Hematopoietic multipotent progenitor cell treated with erythropoietin and hydrocortisone succinate and interleukin-3 and kit ligand, for 4 days (in vitro differentiated cells): ENCODE data around the gene PRODH2.
"Not testable (repeated sequence)": the region's sequence is repeated elsewhere in the genome, so short reads cannot be mapped to it uniquely, and the experiment has no call there.

ENCODE experiments used
- DNase-seq: peaks from one replicate; pipeline ENCODE4 v3.0.0-alpha.2; 2015

PRODH2 gene

DNA sequence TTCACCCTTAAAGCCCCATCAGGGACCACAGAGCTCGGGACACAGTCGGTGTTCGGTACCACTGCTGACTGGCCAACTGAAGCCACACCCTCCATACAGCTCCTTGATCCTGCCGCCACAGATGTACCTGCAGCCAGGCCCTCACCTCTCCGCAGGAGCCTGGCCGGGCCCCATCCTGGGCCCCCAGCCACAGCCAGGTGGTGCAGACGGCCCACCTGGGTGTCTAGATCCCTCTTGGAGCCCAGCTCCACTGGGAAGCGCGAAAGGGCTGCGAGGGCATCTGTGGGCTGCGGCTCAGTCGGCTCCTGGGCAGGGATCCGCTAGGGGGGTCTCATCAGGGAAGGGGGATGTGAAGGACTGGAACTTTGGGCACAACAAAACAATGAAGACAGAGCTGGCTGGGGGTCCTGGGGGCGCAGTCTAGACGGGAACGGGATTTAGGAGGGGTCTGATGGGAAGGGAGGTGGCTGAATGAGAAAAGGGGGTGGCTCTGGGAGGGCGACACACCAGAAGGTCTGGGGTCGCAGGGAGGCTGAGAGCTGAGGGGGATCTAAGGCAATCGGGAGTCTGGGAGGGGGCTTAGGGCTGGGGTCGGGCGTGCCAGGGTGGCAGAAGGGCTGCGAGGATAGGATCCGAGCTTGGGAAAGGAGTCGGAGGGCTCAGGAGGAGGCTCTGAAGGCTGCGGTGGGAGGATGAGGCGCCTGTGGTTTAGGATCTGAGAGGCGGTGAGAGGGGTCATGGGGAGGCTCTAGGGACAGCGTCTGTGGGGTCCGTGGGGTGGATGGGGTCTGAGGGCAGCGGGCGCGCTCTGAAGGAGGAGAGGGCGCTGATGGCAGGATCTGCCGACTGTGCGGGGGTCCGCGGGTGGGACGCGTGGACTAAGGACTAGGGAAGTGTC is 15.8 kb downstream of the PRODH2 start:
- no peak for DNase-seq

DNA sequence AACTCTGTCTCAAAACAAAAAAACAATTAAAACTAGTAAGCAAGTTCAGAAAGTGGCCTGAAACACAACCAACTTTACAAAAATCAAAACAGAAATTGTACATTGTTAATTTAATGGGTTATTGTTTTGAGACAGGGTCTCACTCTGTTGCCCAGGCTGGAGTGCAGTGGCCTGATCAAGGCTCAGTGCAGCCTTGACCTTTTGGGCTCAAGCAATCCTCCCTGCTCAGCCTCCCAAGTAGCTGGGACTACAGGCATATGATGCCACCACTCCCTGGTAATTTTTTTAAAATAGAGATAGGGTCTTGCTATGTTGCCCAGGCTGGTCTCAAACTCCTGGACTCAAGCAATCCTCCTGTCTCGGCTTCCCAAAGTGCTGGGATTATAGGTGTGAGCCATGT is 17.1 kb downstream of the PRODH2 start:
- not testable (repeated sequence) for DNase-seq

DNA sequence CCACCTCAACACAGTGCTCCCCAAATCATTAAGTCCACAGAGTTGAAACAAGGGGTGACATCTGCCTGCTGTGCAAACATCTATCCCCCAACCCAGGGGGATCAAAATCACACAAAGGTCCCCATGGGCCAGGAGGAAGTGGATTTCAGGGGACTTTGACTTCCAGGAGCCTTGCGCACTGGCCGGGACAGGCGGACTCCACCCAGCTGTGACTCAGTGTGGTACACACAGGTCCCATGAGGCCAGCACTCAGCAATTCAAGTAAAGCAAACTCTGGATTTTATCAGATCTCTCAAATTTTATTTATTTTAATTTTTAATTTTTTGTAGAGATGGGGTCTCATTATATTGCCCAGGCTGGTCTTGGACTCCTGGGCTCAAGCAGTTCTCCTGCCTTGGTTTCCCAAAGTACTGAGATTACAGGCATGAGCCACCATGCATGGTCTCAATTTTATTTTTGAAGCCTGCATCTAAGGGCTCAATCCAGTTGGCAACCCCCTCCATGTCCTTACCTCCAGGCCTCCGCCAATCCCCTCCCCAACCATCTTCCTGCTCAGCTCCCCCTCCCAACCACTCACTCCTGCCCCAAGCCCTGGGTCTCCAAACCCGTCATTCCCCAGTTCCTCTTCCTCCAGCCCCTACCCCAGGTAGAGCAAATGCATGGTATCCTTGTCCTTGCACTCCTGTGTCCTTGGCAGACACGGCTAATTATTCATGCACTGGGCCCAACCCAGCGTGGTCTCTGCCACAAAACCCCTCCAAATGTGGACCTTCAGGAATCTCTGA is 19.1 kb downstream of the PRODH2 start:
- no peak for DNase-seq

DNA sequence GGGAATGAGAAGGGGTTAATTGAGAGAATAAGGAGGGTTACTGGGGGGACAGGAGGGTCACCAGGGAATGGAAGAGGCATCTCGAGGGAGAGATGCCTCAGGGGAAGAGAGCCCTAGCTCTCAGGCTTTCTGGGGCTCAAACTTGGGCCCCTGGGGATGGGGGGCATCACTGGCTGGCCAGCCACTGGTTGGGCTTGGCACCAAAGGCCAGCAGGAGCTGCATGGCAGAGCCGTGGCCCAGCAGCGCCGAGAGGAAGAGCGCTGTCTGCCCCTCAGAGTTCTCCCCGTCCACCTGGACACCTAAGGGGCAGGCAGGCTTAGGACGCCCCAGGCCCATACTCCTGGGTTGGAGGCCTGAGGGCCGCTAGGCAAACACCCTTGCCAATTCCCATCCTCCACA is 19.8 kb downstream of the PRODH2 start:
- no peak for DNase-seq

DNA sequence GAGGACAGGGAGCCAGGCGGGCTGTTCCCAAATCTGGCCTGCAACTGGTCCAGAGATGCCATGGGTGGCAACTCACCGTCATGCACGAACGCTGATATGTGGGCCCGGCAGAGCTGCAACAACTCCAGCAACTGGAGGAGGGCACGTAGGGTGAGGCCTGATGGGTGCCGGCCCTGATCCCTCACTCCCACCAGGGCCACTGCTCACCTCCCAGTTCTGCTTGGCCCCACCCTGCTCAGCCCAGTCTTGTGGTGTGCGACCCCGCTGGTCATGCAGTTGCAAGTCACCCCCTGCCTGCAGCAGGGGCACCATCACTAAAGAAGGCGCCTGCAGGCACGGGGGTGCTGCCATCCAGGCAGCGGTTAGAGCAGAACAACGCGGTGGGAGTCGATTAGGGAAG is 20.3 kb downstream of the PRODH2 start:
- DNase-seq = no peak

DNA sequence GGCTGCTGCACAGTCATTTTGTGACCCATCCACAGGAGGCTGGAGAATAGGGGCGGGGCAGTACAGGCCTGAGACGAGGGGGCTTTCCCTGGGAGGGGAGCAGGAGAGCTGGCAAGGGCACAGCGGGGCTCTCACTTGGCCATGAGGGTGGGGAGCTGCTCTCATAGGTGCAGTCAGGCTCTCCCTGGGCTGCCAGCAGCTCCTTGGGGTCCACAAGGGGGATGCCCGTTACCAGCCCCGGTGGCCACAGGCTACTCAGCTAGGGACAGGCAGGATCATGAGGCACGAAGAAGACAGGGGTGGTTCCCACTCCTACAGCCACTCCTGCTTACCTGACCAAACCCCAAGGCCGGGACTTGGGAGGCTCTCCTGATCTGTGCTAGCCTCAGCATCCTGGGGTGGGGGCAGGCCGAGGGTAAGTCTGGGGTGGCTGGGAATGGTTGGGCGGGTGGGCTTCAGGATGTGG is 20.8 kb downstream of the PRODH2 start:
- DNase-seq = no peak

DNA sequence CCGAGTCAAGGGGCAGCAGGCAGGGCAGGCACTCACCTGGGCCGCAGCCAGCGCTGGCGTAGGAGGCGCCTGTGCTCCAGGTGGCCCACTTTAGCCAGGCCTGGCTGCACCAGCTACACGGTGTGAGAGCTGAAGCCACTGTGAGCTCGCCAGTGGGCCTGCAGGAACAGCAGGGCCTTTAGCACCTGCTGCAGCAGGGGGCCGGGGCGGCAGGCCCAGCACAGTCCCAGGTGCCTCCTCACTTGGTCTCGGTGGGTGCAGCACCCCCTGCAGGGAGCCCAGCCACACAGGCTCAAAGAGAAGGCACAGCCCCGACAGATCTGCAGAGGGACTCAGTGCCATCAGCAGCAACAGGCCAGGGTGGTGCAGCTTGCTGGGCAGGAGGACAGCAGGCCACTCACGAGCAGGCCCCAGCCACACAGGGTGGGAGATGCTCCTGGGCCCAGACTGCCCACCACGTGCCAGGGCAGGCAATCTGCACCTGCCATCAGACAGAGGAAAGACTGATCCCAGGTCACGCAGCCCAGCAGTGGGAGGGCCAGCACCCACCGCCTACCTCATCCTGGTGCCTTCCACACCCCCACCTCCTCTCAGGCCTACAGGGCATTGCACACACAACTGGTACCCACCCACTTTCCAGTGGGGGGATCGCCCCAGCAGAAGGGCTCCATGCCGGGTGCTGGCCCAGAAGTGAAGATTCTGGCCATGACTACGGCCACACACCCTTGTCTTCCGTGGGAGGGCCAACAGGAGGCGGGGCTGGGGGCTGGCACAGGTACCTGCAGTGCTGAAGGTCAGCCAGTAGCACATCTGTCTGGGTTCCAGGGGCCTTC is 21.4 kb downstream of the PRODH2 start:
- peak; percentile 25 for DNase-seq

DNA sequence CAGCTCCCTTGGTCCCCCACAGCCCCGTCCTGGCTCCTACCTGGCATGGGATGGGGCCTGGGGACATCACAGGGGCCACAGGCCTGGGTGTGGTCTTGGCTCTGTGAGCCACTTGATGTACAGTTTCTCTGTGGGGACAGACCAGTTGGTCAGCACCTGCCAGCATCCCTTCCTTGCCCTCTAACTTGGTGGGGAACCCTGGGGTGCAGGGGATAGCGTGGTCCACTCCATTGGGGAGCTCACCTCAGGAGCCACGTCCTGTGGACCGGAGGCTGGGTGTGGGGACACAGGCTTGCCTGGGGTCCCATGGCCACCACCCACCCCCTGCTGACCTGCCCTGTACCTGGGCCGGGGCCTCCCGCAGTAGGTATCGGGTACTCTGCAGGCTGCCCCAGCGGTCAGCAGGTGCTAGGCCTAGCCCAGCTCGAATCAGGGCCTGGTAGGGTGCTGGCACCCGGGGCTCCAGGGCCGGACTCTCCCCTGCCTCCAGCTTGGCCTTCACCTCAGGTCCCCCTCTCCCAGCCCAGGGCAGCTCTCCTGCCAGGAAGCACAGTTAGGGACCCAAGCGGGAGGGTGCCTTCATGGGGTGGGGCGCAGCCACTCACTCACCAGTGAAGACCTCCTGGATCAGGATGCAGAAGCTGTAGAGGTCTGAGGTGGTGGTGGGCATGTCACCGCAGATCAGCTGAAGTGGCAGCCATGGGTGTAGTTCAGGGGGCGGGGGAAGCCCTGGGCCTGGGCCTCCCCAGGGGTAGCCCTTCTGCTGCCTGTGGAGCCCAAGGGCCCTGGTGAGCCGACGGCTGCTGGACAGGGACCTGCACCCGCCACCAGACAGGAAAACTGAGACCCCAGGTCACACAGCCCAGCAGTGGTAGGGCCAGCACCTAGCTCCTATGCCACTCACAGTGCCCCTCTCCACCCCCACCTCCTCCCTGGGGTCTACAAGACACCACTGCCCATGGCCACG is 22.4 kb downstream of the PRODH2 start:
- DNase-seq = no peak

DNA sequence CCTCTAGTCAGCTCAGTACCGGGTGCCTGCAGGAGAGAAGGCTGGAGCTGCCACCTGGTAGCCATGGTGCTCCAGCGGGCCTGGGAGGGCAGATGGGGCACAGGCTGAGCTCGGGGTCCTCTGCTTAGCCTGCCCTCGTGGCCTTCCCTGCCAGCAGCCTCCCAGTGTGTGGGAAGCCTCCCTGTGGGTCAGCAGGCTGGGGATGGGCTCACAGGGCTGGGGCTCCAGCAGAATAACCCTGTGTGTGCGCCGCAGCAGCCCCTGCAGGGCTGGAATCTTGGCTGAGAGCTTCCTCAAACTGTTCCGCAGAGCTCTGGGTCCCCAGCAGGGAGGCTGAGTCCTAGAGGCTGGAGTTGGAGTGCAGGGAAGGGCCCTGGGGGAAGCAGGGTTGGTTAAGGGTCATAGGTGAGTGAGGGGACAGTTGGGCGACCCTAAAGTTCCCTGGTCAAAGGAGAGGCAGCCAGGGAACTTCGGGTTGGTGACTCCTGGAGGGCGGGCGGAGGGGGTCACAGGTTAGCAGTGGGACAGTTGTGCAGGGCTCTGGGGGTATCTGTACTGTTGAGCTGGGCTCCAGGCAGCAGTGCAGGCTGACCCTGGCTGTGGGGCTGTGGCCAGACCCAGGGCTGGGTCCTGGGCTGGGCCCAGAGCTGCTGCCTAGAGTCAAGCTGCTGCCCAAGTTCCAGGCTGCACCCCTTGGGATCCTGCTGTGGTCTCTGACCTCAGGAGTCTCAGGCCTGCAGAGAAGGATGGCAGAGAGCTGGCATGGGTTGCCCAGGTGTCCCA is 23.3 kb downstream of the PRODH2 start:
- no peak for DNase-seq

DNA sequence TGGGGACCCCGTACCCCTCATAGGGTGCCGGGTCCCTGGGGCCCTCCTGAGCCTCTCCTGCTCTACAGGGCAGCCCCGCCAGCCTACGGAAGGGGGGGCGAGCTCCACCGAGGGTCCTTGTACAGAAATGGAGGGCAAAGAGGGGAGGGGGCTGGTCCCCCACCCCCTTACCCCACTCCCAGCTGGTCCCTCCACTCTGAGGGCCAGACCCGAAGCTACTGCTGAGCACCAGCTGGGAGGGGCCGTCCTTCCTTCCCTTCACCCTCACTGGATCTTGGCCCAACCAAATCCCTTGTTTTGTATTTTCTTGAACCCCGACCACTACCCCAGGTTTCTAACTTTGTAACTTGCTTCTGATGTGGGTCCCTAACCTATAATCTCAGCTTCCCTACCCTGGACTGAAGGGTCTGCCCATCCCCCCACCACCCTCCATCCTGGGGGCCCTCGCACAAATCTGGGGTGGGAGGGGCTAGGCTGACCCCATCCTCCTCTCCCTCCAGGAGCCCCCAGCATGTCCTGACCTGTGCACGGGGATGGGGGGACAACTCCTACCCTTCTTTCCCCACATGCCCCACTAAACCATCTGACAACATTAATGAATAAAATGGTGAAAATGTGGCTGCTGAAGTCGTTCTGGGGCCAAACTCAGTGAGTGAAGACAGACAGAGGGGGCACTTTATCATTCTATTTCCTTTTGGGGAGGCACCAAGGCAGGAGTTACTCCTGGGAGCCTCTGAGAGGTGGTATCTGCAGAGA is 24.3 kb downstream of the PRODH2 start:
- no peak for DNase-seq

DNA sequence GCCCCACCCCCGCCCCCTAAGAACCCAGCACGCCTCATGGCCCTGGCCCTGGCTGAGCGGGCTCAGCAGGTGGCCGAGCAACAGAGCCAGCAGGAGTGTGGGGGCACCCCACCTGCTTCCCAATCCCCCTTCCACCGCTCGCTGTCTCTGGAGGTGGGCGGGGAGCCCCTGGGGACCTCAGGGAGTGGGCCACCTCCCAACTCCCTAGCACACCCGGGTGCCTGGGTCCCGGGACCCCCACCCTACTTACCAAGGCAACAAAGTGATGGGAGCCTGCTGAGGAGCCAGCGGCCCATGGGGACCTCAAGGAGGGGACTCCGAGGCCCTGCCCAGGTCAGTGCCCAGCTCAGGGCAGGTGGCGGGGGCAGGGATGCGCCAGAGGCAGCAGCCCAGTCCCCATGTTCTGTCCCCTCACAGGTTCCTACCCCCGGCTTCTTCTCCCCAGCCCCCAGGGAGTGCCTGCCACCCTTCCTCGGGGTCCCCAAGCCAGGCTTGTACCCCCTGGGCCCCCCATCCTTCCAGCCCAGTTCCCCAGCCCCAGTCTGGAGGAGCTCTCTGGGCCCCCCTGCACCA is 25.3 kb downstream of the PRODH2 start:
- DNase-seq = no peak

DNA sequence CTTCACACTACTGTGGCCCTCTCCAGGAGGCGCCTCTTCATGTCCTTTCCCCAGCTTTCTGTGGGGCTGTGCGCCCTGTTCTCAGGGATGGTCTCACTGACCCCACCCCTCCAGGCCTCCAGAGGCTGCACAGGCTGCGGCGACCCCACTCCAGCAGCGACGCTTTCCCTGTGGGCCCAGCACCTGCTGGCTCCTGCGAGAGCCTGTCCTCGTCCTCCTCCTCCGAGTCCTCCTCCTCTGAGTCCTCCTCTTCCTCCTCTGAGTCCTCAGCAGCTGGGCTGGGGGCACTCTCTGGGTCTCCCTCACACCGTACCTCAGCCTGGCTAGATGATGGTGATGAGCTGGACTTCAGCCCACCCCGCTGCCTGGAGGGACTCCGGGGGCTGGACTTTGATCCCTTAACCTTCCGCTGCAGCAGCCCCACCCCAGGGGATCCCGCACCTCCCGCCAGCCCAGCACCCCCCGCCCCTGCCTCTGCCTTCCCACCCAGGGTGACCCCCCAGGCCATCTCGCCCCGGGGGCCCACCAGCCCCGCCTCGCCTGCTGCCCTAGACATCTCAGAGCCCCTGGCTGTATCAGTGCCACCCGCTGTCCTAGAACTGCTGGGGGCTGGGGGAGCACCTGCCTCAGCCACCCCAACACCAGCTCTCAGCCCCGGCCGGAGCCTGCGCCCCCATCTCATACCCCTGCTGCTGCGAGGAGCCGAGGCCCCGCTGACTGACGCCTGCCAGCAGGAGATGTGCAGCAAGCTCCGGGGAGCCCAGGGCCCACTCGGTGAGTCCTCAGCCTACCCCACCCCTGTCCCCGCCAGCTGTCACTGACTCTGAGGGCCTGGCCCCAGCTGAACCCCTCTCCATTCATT is 26.1 kb downstream of the PRODH2 start:
- DNase-seq = no peak

DNA sequence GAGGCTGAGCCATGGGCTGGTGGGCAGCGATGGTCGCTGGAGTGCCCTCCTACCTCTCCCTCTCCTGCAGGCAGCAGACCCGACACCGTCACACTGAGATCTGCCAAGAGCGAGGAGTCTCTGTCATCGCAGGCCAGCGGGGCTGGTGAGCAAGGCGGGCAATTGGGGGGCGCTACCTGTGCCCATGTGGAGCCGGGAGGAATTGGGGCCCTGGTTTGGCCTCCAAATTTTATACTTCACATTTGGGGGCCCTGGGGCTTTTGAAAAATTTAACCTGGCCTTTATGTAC is 27.4 kb downstream of the PRODH2 start:
- no peak for DNase-seq

DNA sequence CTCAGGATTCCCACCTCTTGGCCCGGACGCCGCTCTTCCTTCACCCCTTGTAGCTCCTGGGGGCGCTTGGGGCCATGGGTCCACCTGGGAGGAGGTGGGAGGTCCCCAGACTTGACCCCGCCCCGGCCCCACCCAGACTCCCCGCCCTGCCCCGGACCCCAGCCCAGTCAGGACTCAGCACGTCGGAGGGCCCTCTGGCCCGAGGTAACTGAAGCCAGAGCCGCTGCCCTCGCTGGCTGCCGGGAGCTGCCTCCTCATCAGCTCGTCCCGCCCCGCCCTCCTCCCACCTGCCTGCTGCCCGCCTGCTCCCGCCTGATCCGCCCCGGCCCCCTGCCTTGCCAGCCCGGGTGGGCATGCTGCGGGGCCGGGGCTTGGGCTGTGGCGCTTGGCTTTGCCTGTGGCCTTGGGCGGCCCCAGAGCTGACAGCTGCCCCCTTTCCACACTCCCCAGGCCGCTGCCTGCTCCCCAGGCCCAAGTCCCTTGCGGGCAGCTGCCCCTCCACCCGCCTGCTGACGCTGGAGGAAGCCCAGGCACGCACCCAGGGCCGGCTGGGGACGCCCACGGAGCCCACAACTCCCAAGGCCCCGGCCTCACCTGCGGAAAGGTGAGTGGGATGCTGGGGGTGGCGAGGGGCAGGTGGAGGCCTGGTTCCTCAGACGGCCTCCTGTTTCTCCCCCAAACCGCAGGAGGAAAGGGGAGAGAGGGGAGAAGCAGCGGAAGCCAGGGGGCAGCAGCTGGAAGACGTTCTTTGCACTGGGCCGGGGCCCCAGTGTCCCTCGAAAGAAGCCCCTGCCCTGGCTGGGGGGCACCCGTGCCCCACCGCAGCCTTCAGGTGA is 27.9 kb downstream of the PRODH2 start:
- DNase-seq = no peak

DNA sequence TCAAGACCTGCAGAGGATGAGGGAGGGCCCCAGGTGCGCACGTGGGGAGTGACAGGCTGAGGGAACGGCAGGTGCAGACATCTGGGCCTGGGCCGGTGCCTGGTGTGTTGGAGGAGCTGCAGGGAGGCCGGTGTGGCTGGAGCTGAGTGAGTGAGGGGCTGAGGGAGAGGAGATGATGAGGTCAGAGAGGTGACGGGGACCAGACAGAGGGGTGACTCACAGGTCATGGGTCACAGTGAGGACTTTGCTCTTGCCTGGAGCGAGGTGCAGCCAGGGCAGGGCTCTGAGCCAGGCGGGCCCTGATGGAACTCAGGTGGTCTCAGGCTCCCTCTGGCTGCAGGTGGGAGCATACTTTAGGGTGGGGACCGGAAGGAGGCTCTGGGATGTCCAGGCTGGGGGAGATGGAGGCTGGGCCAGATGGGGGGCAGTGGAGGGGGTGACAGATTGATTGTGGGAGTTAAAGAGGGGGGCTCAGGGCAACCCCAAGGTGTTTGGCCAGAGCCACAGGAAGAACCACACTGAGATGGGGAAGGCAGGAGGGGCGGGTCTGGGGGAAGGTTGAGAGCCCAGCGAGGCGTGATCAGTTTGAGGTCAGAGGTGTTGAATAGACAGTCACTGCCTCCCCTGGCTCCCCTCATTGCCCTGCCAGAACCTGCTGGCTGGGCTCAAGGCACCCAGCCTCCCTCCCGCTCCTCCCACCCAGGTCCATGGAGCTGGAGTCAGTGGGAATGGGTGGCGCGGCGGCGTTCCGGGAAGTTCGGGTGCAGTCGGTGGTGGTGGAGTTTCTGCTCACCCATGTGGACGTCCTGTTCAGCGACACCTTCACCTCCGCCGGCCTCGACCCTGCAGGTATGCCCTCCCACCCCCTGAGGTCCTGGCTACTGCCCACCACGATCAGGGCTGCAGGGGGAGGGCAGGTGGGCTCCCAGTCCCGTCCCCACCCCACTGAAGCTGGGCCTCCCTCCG is 28.9 kb downstream of the PRODH2 start:
- DNase-seq = no peak

DNA sequence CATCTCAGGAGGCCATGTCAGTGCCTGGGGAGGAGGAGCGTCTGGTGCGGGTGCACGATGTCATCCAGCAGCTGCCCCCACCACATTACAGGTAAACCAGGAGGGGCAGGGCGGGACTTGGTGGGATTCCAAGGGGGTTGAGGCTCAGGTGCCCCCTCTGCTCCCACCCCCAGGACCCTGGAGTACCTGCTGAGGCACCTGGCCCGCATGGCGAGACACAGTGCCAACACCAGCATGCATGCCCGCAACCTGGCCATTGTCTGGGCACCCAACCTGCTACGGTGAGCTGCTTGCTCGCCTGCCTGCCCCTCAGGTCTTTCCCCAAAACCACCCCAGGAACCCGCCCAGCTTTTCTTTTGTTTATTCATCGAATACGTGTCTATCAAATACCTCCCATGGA is 30.1 kb downstream of the PRODH2 start:
- no peak for DNase-seq

DNA sequence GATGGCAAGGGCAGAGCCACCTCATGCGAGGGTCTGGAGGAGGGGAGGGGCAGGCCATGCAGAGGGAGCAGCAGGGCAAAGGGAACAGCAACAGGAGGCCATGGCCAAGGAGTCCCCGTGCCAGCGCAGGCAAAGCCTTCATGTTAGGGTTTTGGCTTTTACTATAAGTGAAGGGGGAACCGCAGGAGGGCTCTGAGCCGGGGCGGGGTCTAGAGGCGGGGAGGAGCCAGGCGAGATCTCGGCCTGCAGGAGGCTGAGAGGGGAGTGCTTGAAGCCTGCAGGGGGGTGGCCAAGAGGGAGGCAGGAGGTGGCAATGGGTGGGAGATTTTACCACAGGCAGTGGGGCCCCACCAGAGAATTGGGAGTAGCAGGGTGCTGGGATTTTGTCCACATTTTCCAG is 31.0 kb downstream of the PRODH2 start:
- no peak for DNase-seq
